Adipocyte (in vitro differentiated cells): ENCODE results near the gene USP17L11.
"Not testable (repeated sequence)": the region's sequence is repeated elsewhere in the genome, so short reads cannot be mapped to it uniquely, and the experiment has no call there.

Experiments used
- DNase-seq: peaks from one replicate; pipeline ENCODE4 v3.0.0-alpha.2; 2015; ENCODE audit warnings: low read depth
- H3K27me3 ChIP-seq: replicated peaks from 2 replicates; pipeline ENCODE4 v1.7.0; 2013; ENCODE audit warnings: mild to moderate bottlenecking, low read length, moderate library complexity; ENCODE audit not compliant: control insufficient read depth, insufficient read depth
- H3K36me3 ChIP-seq: 2 replicates; pipeline ENCODE4 v1.7.0; 2013; ENCODE audit warnings: low read length, mild to moderate bottlenecking, moderate library complexity; ENCODE audit not compliant: control insufficient read depth, insufficient read depth, severe bottlenecking
- H3K4me1 ChIP-seq: 2 replicates; pipeline ENCODE4 v1.7.0; 2013; ENCODE audit warnings: mild to moderate bottlenecking, low read length, moderate library complexity; ENCODE audit not compliant: control insufficient read depth, insufficient read depth
- H3K4me3 ChIP-seq: 2 replicates; pipeline ENCODE4 v1.7.0; 2013; ENCODE audit warnings: mild to moderate bottlenecking, low read length, moderate library complexity
- H3K9ac ChIP-seq: 2 replicates; pipeline ENCODE4 v1.7.0; 2013; ENCODE audit warnings: mild to moderate bottlenecking, low read length, moderate library complexity
- H3K9me3 ChIP-seq: 2 replicates; pipeline ENCODE4 v1.7.0; 2013; ENCODE audit warnings: mild to moderate bottlenecking, low read length, moderate library complexity; ENCODE audit not compliant: control insufficient read depth

The USP17L11 gene

DNA sequence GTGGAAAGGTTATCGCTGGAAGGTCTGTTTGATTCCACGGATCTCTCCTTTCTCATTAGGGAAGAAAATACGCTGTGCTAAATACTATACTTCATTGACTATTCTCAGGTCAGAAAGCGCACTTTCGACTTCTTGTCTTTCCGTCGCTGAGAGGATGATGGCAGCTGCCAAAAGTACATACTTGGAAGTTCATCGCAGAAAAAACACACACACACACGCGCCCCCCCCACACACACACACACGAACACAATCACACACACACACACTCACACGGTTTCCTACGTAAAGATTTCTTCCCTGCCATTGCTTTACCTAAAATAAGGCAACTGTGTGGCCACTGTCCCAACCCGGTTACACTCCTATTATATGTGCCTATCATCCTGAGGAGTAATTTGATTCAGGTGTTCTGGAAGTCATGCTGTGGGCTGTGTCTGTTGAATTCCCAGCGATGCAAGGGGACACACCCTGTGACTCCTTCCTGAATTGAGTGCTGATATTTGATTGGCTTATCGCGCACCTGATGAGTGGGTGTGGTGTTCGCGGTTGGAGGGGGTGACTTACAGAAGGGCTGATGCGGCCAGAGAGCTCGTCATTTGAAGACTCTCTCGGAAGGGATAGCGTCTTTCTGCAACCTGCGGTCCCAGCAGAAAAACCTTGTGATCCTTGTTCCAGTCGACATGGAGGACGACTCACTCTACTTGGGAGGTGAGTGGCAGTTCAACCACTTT is 32.9 kb downstream of the USP17L11 start, which contains the start of gene USP17L18:
TSS of gene USP17L18 (plus strand) at position 678 of the 728 bp plus-strand sequence. CDS start at position 678, 0 bp downstream.
- H3K4me1 ChIP-seq, DNase-seq, H3K9me3 ChIP-seq, H3K36me3 ChIP-seq, H3K4me3 ChIP-seq, H3K27me3 ChIP-seq, H3K9ac ChIP-seq: not testable (repeated sequence)

DNA sequence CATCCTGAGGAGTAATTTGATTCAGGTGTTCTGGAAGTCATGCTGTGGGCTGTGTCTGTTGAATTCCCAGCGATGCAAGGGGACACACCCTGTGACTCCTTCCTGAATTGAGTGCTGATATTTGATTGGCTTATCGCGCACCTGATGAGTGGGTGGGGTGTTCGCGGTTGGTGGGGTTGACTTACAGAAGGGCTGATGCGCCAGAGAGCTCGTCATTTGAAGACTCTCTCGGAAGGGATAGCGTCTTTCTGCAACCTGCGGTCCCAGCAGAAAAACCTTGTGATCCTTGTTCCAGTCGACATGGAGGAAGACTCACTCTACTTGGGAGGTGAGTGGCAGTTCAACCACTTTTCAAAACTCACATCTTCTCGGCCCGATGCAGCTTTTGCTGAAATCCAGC is 37.9 kb downstream of the USP17L11 start, which contains the start of gene USP17L19:
TSS of gene USP17L19 (plus strand) at position 301 of the 400 bp plus-strand sequence. CDS start at position 301, 0 bp downstream.
- not testable (repeated sequence) for H3K27me3 ChIP-seq, H3K4me3 ChIP-seq

DNA sequence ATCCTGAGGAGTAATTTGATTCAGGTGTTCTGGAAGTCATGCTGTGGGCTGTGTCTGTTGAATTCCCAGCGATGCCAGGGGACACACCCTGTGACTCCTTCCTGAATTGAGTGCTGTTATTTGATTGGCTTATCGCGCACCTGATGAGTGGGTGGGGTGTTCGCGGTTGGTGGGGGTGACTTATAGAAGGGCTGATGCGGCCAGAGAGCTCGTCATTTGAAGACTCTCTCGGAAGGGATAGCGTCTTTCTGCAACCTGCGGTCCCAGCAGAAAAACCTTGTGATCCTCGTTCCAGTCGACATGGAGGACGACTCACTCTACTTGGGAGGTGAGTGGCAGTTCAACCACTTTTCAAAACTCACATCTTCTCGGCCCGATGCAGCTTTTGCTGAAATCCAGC is 42.6 kb downstream of the USP17L11 start, which contains the start of gene USP17L20:
TSS of gene USP17L20 (plus strand) at position 301 of the 400 bp plus-strand sequence. CDS start at position 301, 0 bp downstream.
- not testable (repeated sequence) for H3K36me3 ChIP-seq, H3K9ac ChIP-seq, DNase-seq, H3K4me1 ChIP-seq, H3K4me3 ChIP-seq, H3K9me3 ChIP-seq, H3K27me3 ChIP-seq

More for the DNA sequence above, 37.9 kb downstream of the USP17L11 start, which contains the start of gene USP17L19:
- DNase-seq, H3K9me3 ChIP-seq, H3K4me1 ChIP-seq, H3K9ac ChIP-seq, H3K36me3 ChIP-seq: not testable (repeated sequence)

DNA sequence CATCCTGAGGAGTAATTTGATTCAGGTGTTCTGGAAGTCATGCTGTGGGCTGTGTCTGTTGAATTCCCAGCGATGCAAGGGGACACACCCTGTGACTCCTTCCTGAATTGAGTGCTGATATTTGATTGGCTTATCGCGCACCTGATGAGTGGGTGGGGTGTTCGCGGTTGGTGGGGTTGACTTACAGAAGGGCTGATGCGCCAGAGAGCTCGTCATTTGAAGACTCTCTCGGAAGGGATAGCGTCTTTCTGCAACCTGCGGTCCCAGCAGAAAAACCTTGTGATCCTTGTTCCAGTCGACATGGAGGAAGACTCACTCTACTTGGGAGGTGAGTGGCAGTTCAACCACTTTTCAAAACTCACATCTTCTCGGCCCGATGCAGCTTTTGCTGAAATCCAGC is 47.4 kb downstream of the USP17L11 start, which contains the start of gene USP17L21:
TSS of gene USP17L21 (plus strand) at position 301 of the 400 bp plus-strand sequence. CDS start at position 301, 0 bp downstream.
- DNase-seq, H3K9ac ChIP-seq, H3K4me1 ChIP-seq, H3K4me3 ChIP-seq, H3K36me3 ChIP-seq, H3K9me3 ChIP-seq, H3K27me3 ChIP-seq: not testable (repeated sequence)
